HepG2 (cell line): ENCODE data around the gene TMEM132D. TPM values are rescaled to one million over a fixed set of nuclear protein-coding genes. Genes with fewer than 3 reads are reported as not detected.

ENCODE experiments used
- ATAC-seq: fragments of 200-7000 bp; cut with Tn5 transposase; 3 replicates; pipeline ENCODE4 v1.9.1; 2020; ENCODE audit warnings: mild to moderate bottlenecking, moderate library complexity
- BruUV-seq: library from RNA; stranded (reverse); fragments of 400-500 nt; replicated peaks from 2 replicates; lab custom pipeline; 2021; lab: Mats Ljungman, UMichigan
- CTCF ChIA-PET: fragments of 300-600 bp; formaldehyde crosslinking; extraction: SDS; loops from one replicate; lab custom pipeline; 2021; ENCODE audit warnings: low total read pairs, inconsistent platforms, low intra/inter-chr PET ratio; lab: Yijun Ruan, JAX
- POLR2A ChIA-PET: fragments of 350-600 bp; sonication (Branson Sonifier 250); formaldehyde crosslinking; loops from one replicate; lab custom pipeline; 2020; ENCODE audit warnings: antibody characterized with exemption, inconsistent platforms; lab: Yijun Ruan, JAX
- DNase-seq: peaks from one replicate; pipeline ENCODE4 v3.0.0-alpha.2; 2015; ENCODE audit warnings: low spot score
- FAIRE-seq: peaks from 3 replicates; lab custom pipeline; 2011; peaks lifted over from hg19 to GRCh38; lab: Jason Lieb, UNC
- H2AFZ ChIP-seq: one replicate; pipeline ENCODE4 v1.6.1; 2011; ENCODE audit warnings: low read length, inconsistent platforms
- H3K27ac ChIP-seq: fragments of 300-600 bp; 3 replicates; pipeline ENCODE4 v1.8.0; 2011; ENCODE audit warnings: mixed run types, mild to moderate bottlenecking, mixed read lengths, low read length, inconsistent platforms; ENCODE audit not compliant: insufficient read depth; ENCODE audit errors: extremely low read length
- H3K27me3 ChIP-seq, 2 experiments: fragments of 200-600 bp in 1 of 2; 2 replicates in 1 of 2; 3 replicates in 1 of 2; pipeline versions ENCODE4 v1.6.0 to v1.8.0; 2011; ENCODE audit warnings: low read length in 2 of 2, mild to moderate bottlenecking in 2 of 2, moderate library complexity in 2 of 2, inconsistent platforms in 1 of 2; ENCODE audit not compliant: insufficient read depth in 2 of 2, control insufficient read depth in 1 of 2
- H3K36me3 ChIP-seq, 2 experiments: fragments of 200-600 bp in 1 of 2; replicated peaks in 1 of 2; 2 replicates in 1 of 2; 3 replicates in 1 of 2; pipeline versions ENCODE4 v1.5.1 to v1.8.0; 2011; ENCODE audit warnings: low read length in 2 of 2, inconsistent platforms in 1 of 2; ENCODE audit not compliant: insufficient read depth in 2 of 2, control insufficient read depth in 1 of 2
- H3K4me1 ChIP-seq: 2 replicates; pipeline ENCODE4 v1.5.1; 2012; ENCODE audit warnings: low read length, inconsistent platforms; ENCODE audit not compliant: insufficient read depth
- H3K4me2 ChIP-seq: 2 replicates; pipeline ENCODE4 v1.6.0; 2011; ENCODE audit warnings: low read depth, low read length, inconsistent platforms
- H3K4me3 ChIP-seq, 3 experiments: fragments of 200-600 bp in 1 of 3; sonication (generic), shearing (Covaris generic) in 1 of 3; replicated peaks in 1 of 3; 2 replicates each; pipeline ENCODE4 v1.5.1; 2011 to 2016; ENCODE audit warnings: low read length in 3 of 3, inconsistent platforms in 2 of 3, low read depth in 2 of 3, mild to moderate bottlenecking in 2 of 3, control low read depth in 1 of 3, mixed read lengths in 1 of 3; ENCODE audit not compliant: insufficient read depth in 1 of 3
- H3K79me2 ChIP-seq: one replicate; pipeline ENCODE4 v1.6.1; 2011; ENCODE audit warnings: low read length, inconsistent platforms; ENCODE audit not compliant: insufficient read depth
- H3K9ac ChIP-seq: 2 replicates; pipeline ENCODE4 v1.6.0; 2011; ENCODE audit warnings: mild to moderate bottlenecking, low read depth, low read length, inconsistent platforms; ENCODE audit not compliant: insufficient read depth
- H3K9me3 ChIP-seq: 2 replicates; pipeline ENCODE4 v1.5.1; 2012; ENCODE audit warnings: mild to moderate bottlenecking, low read length
- H4K20me1 ChIP-seq: 2 replicates; pipeline ENCODE4 v1.6.0; 2011; ENCODE audit warnings: inconsistent platforms, mild to moderate bottlenecking, low read length, moderate library complexity; ENCODE audit not compliant: insufficient read depth
- ARID3A ChIP-seq: IDR thresholded peaks from 2 replicates; pipeline ENCODE4 v1.6.1; 2012; ENCODE audit warnings: low read depth, low read length, improper control_type of control experiment
- ISX ChIP-seq: sonication (generic); formaldehyde crosslinking; conservative IDR thresholded peaks from 2 replicates; pipeline ENCODE4 v1.5.0; 2020; ENCODE audit warnings: missing genetic modification reagents
- MYNN ChIP-seq: sonication (generic); formaldehyde crosslinking; IDR thresholded peaks from 2 replicates; pipeline ENCODE4 v1.4.0; 2020; ENCODE audit warnings: mild to moderate bottlenecking, low read depth, missing genetic modification reagents
- PBX3 ChIP-seq: sonication (generic); formaldehyde crosslinking; IDR thresholded peaks from 2 replicates; pipeline ENCODE4 v1.8.1; 2023; ENCODE audit warnings: missing genetic modification reagents, inconsistent platforms, borderline replicate concordance
- RELA ChIP-seq: sonication (generic); formaldehyde crosslinking; IDR thresholded peaks from 2 replicates; pipeline ENCODE4 v1.4.0; 2020; ENCODE audit warnings: missing genetic modification reagents
- RFX5 ChIP-seq: IDR thresholded peaks from 2 replicates; pipeline ENCODE4 v1.6.1; 2011; ENCODE audit warnings: low read depth, low read length, improper control_type of control experiment
- SKIL ChIP-seq: sonication (generic); formaldehyde crosslinking; IDR thresholded peaks from 2 replicates; pipeline ENCODE4 v1.8.0; 2022; ENCODE audit warnings: missing genetic modification reagents, mild to moderate bottlenecking, moderate library complexity, borderline replicate concordance
- SMYD3 ChIP-seq: sonication (generic); formaldehyde crosslinking; IDR thresholded peaks from 2 replicates; pipeline ENCODE4 v1.8.1; 2023; ENCODE audit warnings: mild to moderate bottlenecking, missing genetic modification reagents
- SP1 ChIP-seq, 2 experiments: fragments of 450-650 bp in 1 of 2; sonication (generic) in 1 of 2; formaldehyde crosslinking in 1 of 2; IDR thresholded peaks; 2 replicates each; pipeline versions ENCODE4 v1.4.0 to v1.6.1; 2016 to 2020; ENCODE audit warnings: missing genetic modification reagents in 1 of 2
- TSC22D2 ChIP-seq: sonication (generic); formaldehyde crosslinking; IDR thresholded peaks from 2 replicates; pipeline ENCODE4 v1.5.1; 2020; ENCODE audit warnings: missing genetic modification reagents, mild to moderate bottlenecking, borderline replicate concordance
- ZBTB21 ChIP-seq: sonication (generic); formaldehyde crosslinking; IDR thresholded peaks from 2 replicates; pipeline ENCODE4 v1.4.0; 2020; ENCODE audit warnings: missing genetic modification reagents
- ZGPAT ChIP-seq: IDR thresholded peaks from 2 replicates; pipeline ENCODE4 v1.6.1; 2016; ENCODE audit warnings: mild to moderate bottlenecking
- ZNF441 ChIP-seq: sonication (generic); formaldehyde crosslinking; IDR thresholded peaks from 2 replicates; pipeline ENCODE4 v1.7.0; 2021; ENCODE audit warnings: missing genetic modification reagents, borderline replicate concordance
- ZNF567 ChIP-seq: sonication (generic); formaldehyde crosslinking; IDR thresholded peaks from 2 replicates; pipeline ENCODE4 v1.8.1; 2023; ENCODE audit warnings: mild to moderate bottlenecking, missing genetic modification reagents, borderline replicate concordance
- ZNF746 ChIP-seq: sonication (generic); formaldehyde crosslinking; IDR thresholded peaks from 2 replicates; pipeline ENCODE4 v1.8.0; 2022; ENCODE audit warnings: mild to moderate bottlenecking, missing genetic modification reagents
- ZNF772 ChIP-seq: sonication (generic); formaldehyde crosslinking; IDR thresholded peaks from 2 replicates; pipeline ENCODE4 v1.5.0; 2020; ENCODE audit warnings: mild to moderate bottlenecking, missing genetic modification reagents
- ZNF773 ChIP-seq: sonication (generic); formaldehyde crosslinking; IDR thresholded peaks from 2 replicates; pipeline ENCODE4 v1.4.0; 2020; ENCODE audit warnings: missing genetic modification reagents, borderline replicate concordance
- WGBS: methylation state at CpG from one replicate; pipeline ENCODE4 v1.1.6; 2017; ENCODE audit warnings: low lambda C conversion rate; 5-methylcytosine and 5-hydroxymethylcytosine counted together
- in situ Hi-C: cut with HindIII; loops from 2 replicates; pipeline ENCODE4 v1.10.0; 2017; ENCODE audit warnings: low pct_unique_long_range_greater_than_20kb; ENCODE audit not compliant: extremely low pct_ligation_motif_present
- intact Hi-C: fragments of 100-400 bp; cut with micrococcal nuclease; formaldehyde crosslinking; loops from one replicate; pipeline ENCODE4 v1.10.0; 2022; ENCODE audit not compliant: unreplicated experiment
- polyA plus RNA-seq, 8 experiments: library from polyadenylated mRNA; depleted of rRNA in 3 of 8; stranded (reverse) in 7 of 8; unstranded in 1 of 8; fragments of >200 nt; fragmentation: Illumina TruSeq in 4 of 8; extraction: Trizol in 4 of 8; gene quantifications; 2 replicates each; pipeline versions ENCODE4 v1.2.1 to v1.2.3, GENCODE V29; 2011 to 2016; ENCODE audit warnings: low read depth in 4 of 8, missing spikeins in 1 of 8, mixed read lengths in 1 of 8; ENCODE audit not compliant: insufficient read depth in 1 of 8
- total RNA-seq, 5 experiments: library from RNA; depleted of rRNA; stranded (reverse); fragments of >200 nt; fragmentation: Illumina TruSeq; extraction: Trizol; gene quantifications; 2 replicates each; pipeline ENCODE4 v1.2.3, GENCODE V29; 2016; ENCODE audit warnings: low read depth in 1 of 5

TMEM132D gene
- total and polyA plus RNA-seq, 2 of the 13 experiments (the other 11 are each of a cell fraction or from before 2014, with no cell fraction given): not detected

- no peaks in the 10 kb centered on the region for H3K79me2 ChIP-seq
- DNase-seq (no peak), ATAC-seq (no peak), FAIRE-seq (no peak)
- H3K27ac ChIP-seq: no peak overlapping the region
- no TSS peak for BruUV-seq
- no peaks in the 10 kb centered on the region for H3K4me1 ChIP-seq
- no peak overlapping the region for H3K9ac ChIP-seq
- CTCF ChIA-PET: no interaction called here
- no peak overlapping the region for H3K4me3 ChIP-seq
- in situ Hi-C loops: no loop called here
- 31% methylated on average over 6 of the region's 14 CpGs for WGBS
- TF ChIP-seq ZNF773 (CRISPR knock-in tag) (no peak), PBX3 (CRISPR knock-in tag) (no peak), ZNF746 (no peak), ZNF772 (CRISPR knock-in tag) (no peak), RFX5 (no peak), ZBTB21 (CRISPR knock-in tag) (no peak), ARID3A (no peak), ZNF441 (CRISPR knock-in tag) (no peak), ZGPAT (CRISPR knock-in tag) (no peak), TSC22D2 (CRISPR knock-in tag) (no peak), ISX (CRISPR knock-in tag) (no peak), ZNF567 (CRISPR knock-in tag) (no peak), SP1 (IDR thresholded peaks at IDR 0.05) (no peak), SP1 (CRISPR knock-in tag; IDR thresholded peaks at IDR 0.05) (no peak), SKIL (no peak), MYNN (CRISPR knock-in tag) (no peak), RELA (CRISPR knock-in tag) (no peak), SMYD3 (CRISPR knock-in tag) (no peak)
- no peaks in the 10 kb centered on the region for H4K20me1 ChIP-seq
- POLR2A ChIA-PET: no interaction called here
- H3K27me3 ChIP-seq: peaks cover 0 to 4% of the 10 kb centered on the region in 2 experiments; a peak in 2 of 5 replicates
- no peaks in the 10 kb centered on the region for H3K36me3 ChIP-seq
- H3K9me3 ChIP-seq: no peaks in the 10 kb centered on the region
- no peak overlapping the region for H3K4me2 ChIP-seq
- intact Hi-C loops: no loop called here
- H2AFZ ChIP-seq: no peak overlapping the region
Observed at GRCh38 chr12:129081755-129082250, 822.0 kb downstream of the TMEM132D start.
